Transverse colon (tissue), 4 donors: ENCODE data around the gene TOMM20. TPM values are rescaled to one million over a fixed set of nuclear protein-coding genes. Genes with fewer than 3 reads are reported as not detected.

Experiments used
- DNase-seq: peaks from one replicate; pipeline ENCODE4 v3.0.0-alpha.2; 2019
- H3K27ac ChIP-seq, 4 donors: fragments of 200-600 bp; sonication (generic); 2 replicates each; pipeline ENCODE4 v1.5.1; 2016 to 2018; ENCODE audit warnings: inconsistent platforms in 4 of 4
- H3K27me3 ChIP-seq: fragments of 200-600 bp; sonication (generic); 2 replicates; pipeline ENCODE4 v1.5.1; 2017; ENCODE audit warnings: inconsistent platforms
- H3K36me3 ChIP-seq, 4 donors: fragments of 200-600 bp; sonication (generic); 2 replicates each; pipeline ENCODE4 v1.5.1; 2017 to 2019; ENCODE audit warnings: inconsistent platforms in 4 of 4
- H3K4me1 ChIP-seq, 4 donors: fragments of 200-600 bp; sonication (generic); 2 replicates each; pipeline ENCODE4 v1.5.1; 2017 to 2020; ENCODE audit warnings: inconsistent platforms in 4 of 4
- H3K4me3 ChIP-seq, 4 donors: fragments of 200-600 bp; sonication (generic); 1 replicate in 1 of 4; 2 replicates in 3 of 4; pipeline versions ENCODE4 v1.5.1 to v1.6.1; 2017 to 2019; ENCODE audit warnings: inconsistent platforms in 4 of 4
- H3K9me3 ChIP-seq, 2 donors: fragments of 200-600 bp; sonication (generic); 2 replicates each; pipeline ENCODE4 v1.5.1; 2017 to 2019; ENCODE audit warnings: inconsistent platforms in 2 of 2
- EP300 ChIP-seq: sonication (generic); formaldehyde crosslinking; IDR thresholded peaks from one replicate; pipeline ENCODE4 v1.6.1; 2017; ENCODE audit warnings: antibody characterized with exemption, low read depth
- POLR2A ChIP-seq: fragments of 450-650 bp; IDR thresholded peaks from one replicate; pipeline ENCODE4 v1.6.1; 2016; ENCODE audit warnings: antibody characterized with exemption, mild to moderate bottlenecking, moderate library complexity
- POLR2AphosphoS5 ChIP-seq, 3 donors: sonication (generic); formaldehyde crosslinking; IDR thresholded peaks; one replicate each; pipeline ENCODE4 v1.6.1; 2016; ENCODE audit warnings: antibody characterized with exemption in 3 of 3
- WGBS, 2 donors: methylation state at CpG; one replicate each; pipeline ENCODE4 v1.1.5; 2018; ENCODE audit warnings: low coverage in 1 of 2; 5-methylcytosine and 5-hydroxymethylcytosine counted together
- in situ Hi-C, 4 donors: fragments of 200-750 bp; cut with MboI; loops; one replicate each; pipeline versions ENCODE4 v1.15.0 to v1.15.1; 2017; ENCODE audit warnings: low sequenced_read_pairs in 3 of 4, low pct_ligation_motif_present in 1 of 4, low pct_unique_long_range_greater_than_20kb in 1 of 4
- intact Hi-C: fragments of 100-400 bp; cut with DNase I; formaldehyde crosslinking; loops from one replicate; pipeline ENCODE4 v1.15.1; 2023; ENCODE audit warnings: low total_unique reads
- total RNA-seq, 4 donors: library from RNA; depleted of rRNA; stranded (reverse); fragments of >200 nt; gene quantifications; one replicate each; pipeline ENCODE4 v1.1.0, GENCODE V29; 2016
- TF ChIP-seq, protein P1 (sequence below), 5 experiments: fragments of 200-600 bp in 3 of 5; fragments of 450-650 bp in 2 of 5; sonication (generic) in 3 of 5; IDR thresholded peaks; 1 replicate in 2 of 5; 2 replicates in 3 of 5; pipeline ENCODE4 v1.5.1; 2016 to 2017; ENCODE audit warnings: antibody characterized with exemption in 5 of 5, inconsistent platforms in 3 of 5, mild to moderate bottlenecking in 2 of 5, moderate library complexity in 1 of 5

TOMM20 gene
- total RNA-seq, 4 donors from 2014 or later = 16.9 to 72.9 (median 54.5) TPM

DNA sequence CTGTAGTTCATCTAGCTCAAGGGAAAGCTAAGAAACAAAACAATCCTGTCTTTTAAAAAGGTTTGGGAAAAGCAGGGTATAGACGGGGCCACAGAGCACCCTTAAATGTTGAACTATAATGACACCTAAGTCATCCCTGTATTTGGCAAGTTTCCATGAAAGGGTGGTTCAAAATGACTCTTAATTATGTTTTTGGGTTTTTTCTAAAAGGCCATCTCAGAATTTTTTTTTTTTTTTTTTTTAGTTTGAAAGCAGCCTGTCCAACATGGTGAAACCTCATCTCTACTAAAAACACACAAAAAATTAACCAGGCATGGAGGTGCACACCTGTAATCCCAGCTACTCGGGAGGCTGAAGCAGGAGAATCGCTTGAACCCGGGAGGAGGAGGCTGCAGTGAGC, 22.2 kb downstream of the TOMM20 start:
- H3K9me3 ChIP-seq = no peaks in the 10 kb centered on the region
- 93% methylated on average over 3 to 4 of the region's 4 CpGs for WGBS, 2 donors
- H3K4me1 ChIP-seq = peaks cover 6 to 20% (median 16%) of the 10 kb centered on the region in 4 donors
- DNase-seq = no peak
- in situ Hi-C loops (loop anchor here in 2 of 4 donors (25.0 kb wide), 1 partner anchor 306 kb away; no protein-coding TSS in a partner anchor), intact Hi-C loops (loop anchor here (10.0 kb wide), 1 partner anchor 308 kb away; no protein-coding TSS in a partner anchor)
- no peaks in the 10 kb centered on the region for H3K27me3 ChIP-seq
- H3K36me3 ChIP-seq = peaks cover 0 to 19% (median 8%) of the 10 kb centered on the region in 4 donors
- TF ChIP-seq EP300 (no peak), POLR2AphosphoS5 (IDR thresholded peaks at IDR 0.05) (no peak), POLR2A (no peak)
- TF ChIP-seq, protein P1, sequence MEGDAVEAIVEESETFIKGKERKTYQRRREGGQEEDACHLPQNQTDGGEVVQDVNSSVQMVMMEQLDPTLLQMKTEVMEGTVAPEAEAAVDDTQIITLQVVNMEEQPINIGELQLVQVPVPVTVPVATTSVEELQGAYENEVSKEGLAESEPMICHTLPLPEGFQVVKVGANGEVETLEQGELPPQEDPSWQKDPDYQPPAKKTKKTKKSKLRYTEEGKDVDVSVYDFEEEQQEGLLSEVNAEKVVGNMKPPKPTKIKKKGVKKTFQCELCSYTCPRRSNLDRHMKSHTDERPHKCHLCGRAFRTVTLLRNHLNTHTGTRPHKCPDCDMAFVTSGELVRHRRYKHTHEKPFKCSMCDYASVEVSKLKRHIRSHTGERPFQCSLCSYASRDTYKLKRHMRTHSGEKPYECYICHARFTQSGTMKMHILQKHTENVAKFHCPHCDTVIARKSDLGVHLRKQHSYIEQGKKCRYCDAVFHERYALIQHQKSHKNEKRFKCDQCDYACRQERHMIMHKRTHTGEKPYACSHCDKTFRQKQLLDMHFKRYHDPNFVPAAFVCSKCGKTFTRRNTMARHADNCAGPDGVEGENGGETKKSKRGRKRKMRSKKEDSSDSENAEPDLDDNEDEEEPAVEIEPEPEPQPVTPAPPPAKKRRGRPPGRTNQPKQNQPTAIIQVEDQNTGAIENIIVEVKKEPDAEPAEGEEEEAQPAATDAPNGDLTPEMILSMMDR (IDR thresholded peaks at IDR 0.05) = no peak
- H3K4me3 ChIP-seq = no peak overlapping the region
- H3K27ac ChIP-seq = no peak overlapping the region

DNA sequence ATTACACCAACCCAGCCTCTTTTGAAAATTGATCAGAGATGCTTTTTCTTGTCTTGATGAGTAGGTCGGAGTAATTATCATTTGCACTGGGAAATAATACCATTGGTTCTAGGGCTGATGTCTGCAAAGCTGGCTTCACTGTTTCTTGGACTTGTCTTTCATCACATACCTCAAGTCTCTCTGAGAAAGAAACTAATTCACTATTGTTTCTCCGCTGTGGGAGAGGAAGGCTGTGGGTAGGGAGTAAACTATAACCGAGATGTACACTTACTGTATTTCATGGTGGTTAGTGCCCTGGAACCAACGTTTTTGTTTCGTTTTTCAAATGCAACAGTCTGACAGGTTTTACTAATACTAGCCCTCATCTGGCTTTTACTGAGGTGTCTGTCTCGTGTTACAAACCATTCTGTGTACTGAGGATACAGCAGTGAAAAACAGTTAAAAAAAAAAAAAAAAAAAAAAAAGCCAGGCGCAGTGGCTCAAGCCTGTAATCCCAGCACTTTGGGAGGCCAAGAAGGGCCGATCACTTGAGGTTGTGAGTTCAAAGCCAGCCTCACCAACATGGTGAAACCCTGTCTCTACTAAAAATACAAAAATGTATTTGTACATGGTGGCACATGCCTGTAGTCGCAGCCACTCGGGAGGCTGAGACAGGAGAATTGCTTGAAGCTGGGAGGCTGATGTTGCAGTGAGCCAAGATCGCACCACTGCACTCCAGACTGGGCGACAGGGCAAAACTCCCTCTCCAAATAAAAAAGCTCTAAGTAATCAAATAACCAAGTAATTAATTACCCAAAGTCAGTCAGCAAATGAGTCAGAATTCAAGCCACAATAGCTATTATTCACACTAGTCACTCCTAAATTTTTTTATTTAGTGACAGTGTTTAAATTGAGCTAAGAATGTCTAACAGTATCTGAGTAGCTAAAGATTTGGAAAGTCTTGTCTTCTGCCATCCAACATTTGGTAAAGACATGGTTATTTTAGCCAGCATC, 23.3 kb downstream of the TOMM20 start:
- no peak for DNase-seq
- 71 to 81% methylated on average over 7 to 12 of the region's 12 CpGs for WGBS, 2 donors
- in situ Hi-C loops (loop anchor here in 2 of 4 donors (25.0 kb wide), 1 partner anchor 307 kb away; no protein-coding TSS in a partner anchor), intact Hi-C loops (loop anchor here (10.0 kb wide), 1 partner anchor 309 kb away; no protein-coding TSS in a partner anchor)
- Histone ChIP-seq H3K27ac (peak overlapping the region in 1 of 4 donors; percentile 42), H3K4me1 (peaks cover 6 to 20% (median 16%) of the 10 kb centered on the region in 4 donors), H3K27me3 (no peaks in the 10 kb centered on the region), H3K9me3 (no peaks in the 10 kb centered on the region), H3K36me3 (peaks cover 0 to 10% (median 3%) of the 10 kb centered on the region in 4 donors), H3K4me3 (no peak overlapping the region)
- TF ChIP-seq POLR2AphosphoS5 (IDR thresholded peaks at IDR 0.05) (no peak), EP300 (no peak), POLR2A (no peak)
- TF ChIP-seq, protein P1 (IDR thresholded peaks at IDR 0.05) = no peak

DNA sequence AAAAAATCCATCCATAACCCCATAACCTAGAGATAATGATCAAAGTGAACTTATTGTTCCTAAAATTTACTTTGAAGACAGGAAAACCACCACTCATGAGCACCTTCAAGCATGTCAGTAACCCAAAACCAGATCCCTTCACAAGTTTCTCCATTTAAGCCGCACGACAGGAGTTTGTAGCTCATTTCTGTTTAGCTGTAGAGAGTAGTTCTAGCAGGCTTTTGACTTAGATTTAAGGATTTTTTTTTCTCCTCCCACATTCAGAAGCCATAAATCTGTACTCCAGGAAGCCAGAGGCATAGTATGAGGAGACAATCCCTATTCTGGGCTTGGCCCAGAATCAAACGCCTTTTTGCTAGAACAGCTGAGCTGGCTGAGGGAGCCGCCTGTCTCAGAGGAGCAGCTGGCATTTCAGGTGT, 25.6 kb downstream of the TOMM20 start:
- H3K4me3 ChIP-seq = no peak overlapping the region
- no peaks in the 10 kb centered on the region for H3K27me3 ChIP-seq
- peak; percentile 56 for DNase-seq
- intact Hi-C loops = loop anchor here (10.0 kb wide), 1 partner anchor 312 kb away; no protein-coding TSS in a partner anchor
- 34 to 40% methylated on average over 3 to 4 of the region's 4 CpGs for WGBS, 2 donors
- peaks cover 6 to 20% (median 16%) of the 10 kb centered on the region in 4 donors for H3K4me1 ChIP-seq
- peak overlapping the region in 2 of 4 donors; percentile 31 to 44 for H3K27ac ChIP-seq
- TF ChIP-seq, protein P1 (IDR thresholded peaks at IDR 0.05) = no peak
- no peak for TF ChIP-seq EP300
- TF ChIP-seq POLR2A = no peak
- no peak for TF ChIP-seq POLR2AphosphoS5 (IDR thresholded peaks at IDR 0.05)
- H3K36me3 ChIP-seq = no peaks in the 10 kb centered on the region
- in situ Hi-C loops = loop anchor here in 2 of 4 donors (25.0 kb wide), 1 partner anchor 309 kb away; no protein-coding TSS in a partner anchor
- no peaks in the 10 kb centered on the region for H3K9me3 ChIP-seq

DNA sequence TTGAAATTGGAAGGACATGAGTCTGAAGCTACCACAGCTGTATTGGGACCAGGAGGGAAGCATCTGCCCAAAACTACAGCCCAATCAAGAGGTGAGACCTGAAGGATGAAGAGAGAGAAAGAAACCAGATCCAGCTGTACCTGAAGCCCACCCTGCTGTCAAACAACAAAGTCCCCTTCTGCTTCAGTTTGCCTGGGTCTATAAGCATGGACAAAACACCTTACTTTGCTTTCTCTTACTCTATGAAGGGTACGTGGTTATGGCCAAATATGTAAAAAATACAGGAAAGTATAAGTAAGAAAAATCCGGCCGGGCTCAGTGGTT, 26.4 kb downstream of the TOMM20 start:
- Histone ChIP-seq H3K9me3 (no peaks in the 10 kb centered on the region), H3K27ac (no peak overlapping the region), H3K4me1 (peaks cover 6 to 20% (median 16%) of the 10 kb centered on the region in 4 donors), H3K36me3 (no peaks in the 10 kb centered on the region), H3K27me3 (no peaks in the 10 kb centered on the region), H3K4me3 (no peak overlapping the region)
- TF ChIP-seq, protein P1 (IDR thresholded peaks at IDR 0.05) = no peak
- TF ChIP-seq POLR2A (no peak), POLR2AphosphoS5 (IDR thresholded peaks at IDR 0.05) (no peak), EP300 (no peak)
- DNase-seq = no peak
- intact Hi-C loops (loop anchor here (10.0 kb wide), 1 partner anchor 313 kb away; no protein-coding TSS in a partner anchor), in situ Hi-C loops (loop anchor here in 2 of 4 donors (25.0 kb wide), 1 partner anchor 310 kb away; no protein-coding TSS in a partner anchor)
- 80 to 89% methylated on average over 1 to 3 of the region's 3 CpGs for WGBS, 2 donors
